ENCODE measurements around the gene CASP8.
"Not testable (repeated sequence)": the region's sequence is repeated elsewhere in the genome, so short reads cannot be mapped to it uniquely, and the experiment has no call there.

CASP8 gene

DNA sequence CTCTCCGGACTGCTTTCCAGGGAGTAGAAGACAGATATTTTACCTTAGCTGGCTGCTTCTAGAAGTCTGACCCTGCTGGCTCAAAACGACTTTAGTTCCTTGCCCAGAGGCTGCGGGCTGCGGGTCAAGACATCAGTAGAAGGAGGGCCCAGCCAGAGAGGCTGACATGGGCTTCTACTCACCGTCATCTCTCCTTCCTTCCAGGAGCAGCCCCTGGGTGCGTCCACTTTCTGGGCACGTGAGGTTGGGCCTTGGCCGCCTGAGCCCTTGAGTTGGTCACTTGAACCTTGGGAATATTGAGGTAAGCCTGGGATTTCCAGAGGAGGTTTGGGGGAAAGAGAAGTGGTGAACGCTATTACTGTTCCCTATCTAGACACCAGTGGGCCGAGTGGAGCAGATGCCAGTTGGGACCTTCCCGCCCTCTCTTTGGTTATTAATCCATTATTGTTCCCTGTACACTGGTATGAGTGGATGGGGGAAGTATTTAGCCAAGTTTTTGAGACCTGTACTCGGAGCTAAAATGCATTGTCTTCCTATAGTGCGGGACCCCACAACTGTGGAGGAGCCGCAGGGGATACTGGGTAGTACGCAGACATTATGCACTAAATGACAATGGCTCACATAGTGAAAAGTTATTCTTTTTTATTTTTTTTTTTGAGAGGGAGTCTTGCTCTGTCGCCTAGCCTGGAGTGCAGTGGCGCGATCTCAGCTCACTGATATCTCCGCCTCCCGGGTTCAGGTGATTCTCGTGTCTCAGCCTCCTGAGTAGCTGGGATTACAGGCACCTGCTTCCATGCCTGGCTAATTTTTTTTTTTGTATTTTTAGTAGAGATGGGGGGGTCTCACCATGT lies 26.3 kb upstream of the CASP8 start:
- TF ChIP-seq, protein P1, sequence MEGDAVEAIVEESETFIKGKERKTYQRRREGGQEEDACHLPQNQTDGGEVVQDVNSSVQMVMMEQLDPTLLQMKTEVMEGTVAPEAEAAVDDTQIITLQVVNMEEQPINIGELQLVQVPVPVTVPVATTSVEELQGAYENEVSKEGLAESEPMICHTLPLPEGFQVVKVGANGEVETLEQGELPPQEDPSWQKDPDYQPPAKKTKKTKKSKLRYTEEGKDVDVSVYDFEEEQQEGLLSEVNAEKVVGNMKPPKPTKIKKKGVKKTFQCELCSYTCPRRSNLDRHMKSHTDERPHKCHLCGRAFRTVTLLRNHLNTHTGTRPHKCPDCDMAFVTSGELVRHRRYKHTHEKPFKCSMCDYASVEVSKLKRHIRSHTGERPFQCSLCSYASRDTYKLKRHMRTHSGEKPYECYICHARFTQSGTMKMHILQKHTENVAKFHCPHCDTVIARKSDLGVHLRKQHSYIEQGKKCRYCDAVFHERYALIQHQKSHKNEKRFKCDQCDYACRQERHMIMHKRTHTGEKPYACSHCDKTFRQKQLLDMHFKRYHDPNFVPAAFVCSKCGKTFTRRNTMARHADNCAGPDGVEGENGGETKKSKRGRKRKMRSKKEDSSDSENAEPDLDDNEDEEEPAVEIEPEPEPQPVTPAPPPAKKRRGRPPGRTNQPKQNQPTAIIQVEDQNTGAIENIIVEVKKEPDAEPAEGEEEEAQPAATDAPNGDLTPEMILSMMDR (IDR thresholded peaks at IDR 0.05; ENCODE audit: low read depth, low read length) = no peak
- no peak overlapping the region for H3K4me3 ChIP-seq (ENCODE audit: low read depth, low read length)

GRCh38 chr2:201234663-201235135 lies 25.6 kb upstream of the CASP8 start:
- H3K4me3 ChIP-seq (ENCODE audit: low read depth, low read length) = no peak overlapping the region
- TF ChIP-seq, protein P1 (IDR thresholded peaks at IDR 0.05; ENCODE audit: low read depth, low read length) = no peak

- TF ChIP-seq, protein P1 (IDR thresholded peaks at IDR 0.05; ENCODE audit: low read depth, low read length) = peak; percentile 41
- H3K4me3 ChIP-seq (ENCODE audit: low read depth, low read length) = no peak overlapping the region; the same call in 1 of the 2 replicates
These were observed 24.2 kb upstream of the CASP8 start for GRCh38 chr2:201235860-201236811.

- TF ChIP-seq, protein P1 (IDR thresholded peaks at IDR 0.05; ENCODE audit: low read depth, low read length) = no peak
- no peak overlapping the region for H3K4me3 ChIP-seq (ENCODE audit: low read depth, low read length)
These were observed 22.7 kb upstream of the CASP8 start for GRCh38 chr2:201237486-201238123.

GRCh38 chr2:201239167-201239935 lies 21.0 kb upstream of the CASP8 start:
- H3K4me3 ChIP-seq (ENCODE audit: low read depth, low read length) = not testable (repeated sequence)

DNA sequence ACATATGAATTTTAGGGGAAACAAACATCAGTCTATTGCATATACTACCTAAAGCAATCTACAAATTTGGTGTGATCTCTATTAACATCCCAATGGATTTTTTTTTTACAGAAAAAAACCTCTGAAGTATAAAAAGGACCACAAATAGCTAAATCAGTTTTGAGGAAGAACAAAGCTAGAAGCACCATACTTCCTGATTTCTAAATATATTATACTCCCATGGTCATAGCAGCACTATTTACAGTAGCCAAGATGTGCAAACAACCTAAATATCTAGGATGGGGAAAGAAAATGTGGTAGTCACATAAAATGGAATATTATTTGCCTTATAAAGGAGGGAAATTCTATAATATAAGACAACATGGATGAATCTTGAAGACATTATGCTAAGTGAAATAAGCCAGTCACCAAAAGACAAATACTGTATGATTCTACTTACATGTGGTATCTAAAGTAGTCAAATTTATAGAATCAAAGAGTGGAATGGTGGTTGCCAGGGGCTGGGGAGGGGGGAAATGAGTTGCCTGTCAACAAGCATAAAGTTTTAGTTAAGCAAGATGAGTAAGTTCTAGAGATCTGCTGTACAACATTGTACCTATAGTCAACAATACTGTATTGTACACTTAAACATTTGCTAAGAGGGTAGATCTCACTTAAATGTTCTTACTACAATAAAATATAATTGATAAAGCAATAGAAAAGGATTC lies 17.6 kb upstream of the CASP8 start:
- H3K4me3 ChIP-seq (ENCODE audit: low read depth, low read length) = no peak overlapping the region
- TF ChIP-seq, protein P1 (IDR thresholded peaks at IDR 0.05; ENCODE audit: low read depth, low read length) = no peak

Measured in WI38 (cell line).